Dermis blood vessel endothelial cell (primary cell): ENCODE measurements around the gene SLC17A2. TPM values are rescaled to one million over a fixed set of nuclear protein-coding genes. Genes with fewer than 3 reads are reported as not detected.

Source experiments
- DNase-seq: peaks from one replicate; pipeline ENCODE4 v3.0.0; 2010
- total RNA-seq: library from RNA; depleted of rRNA; stranded (reverse); fragments of >200 nt; gene quantifications from 2 replicates; pipeline ENCODE4 v1.2.3, GENCODE V29; 2014

The SLC17A2 gene
- total RNA-seq, 1 donor from 2014 or later = not detected

- DNase-seq = no peak
Observed at GRCh38 chr6:25882051-25882496, 48.4 kb downstream of the SLC17A2 start.

GRCh38 chr6:25880601-25881000, 49.9 kb downstream of the SLC17A2 start:
- no peak for DNase-seq

- DNase-seq = no peak
Observed at GRCh38 chr6:25878721-25879322, 51.7 kb downstream of the SLC17A2 start.

- DNase-seq = no peak
Observed at GRCh38 chr6:25875926-25876602, 54.4 kb downstream of the SLC17A2 start.

- DNase-seq = no peak
Observed at GRCh38 chr6:25875563-25875905, 55.0 kb downstream of the SLC17A2 start.

- no peak for DNase-seq
Observed at GRCh38 chr6:25874822-25875562, 55.5 kb downstream of the SLC17A2 start.

- DNase-seq = no peak
Observed at GRCh38 chr6:25874118-25874517, 56.4 kb downstream of the SLC17A2 start, which contains the start of gene SLC17A3. Gene SLC17A3, minus strand, starts transcription at chr6:25874243. Its CDS starts 5,856 bp downstream, at chr6:25868387.

- DNase-seq = no peak
Observed at GRCh38 chr6:25872814-25873213, 57.7 kb downstream of the SLC17A2 start.

- DNase-seq = no peak
Observed at GRCh38 chr6:25869840-25870239, 60.7 kb downstream of the SLC17A2 start.

GRCh38 chr6:25868436-25869183, 61.9 kb downstream of the SLC17A2 start:
- no peak for DNase-seq

GRCh38 chr6:25866011-25866410, 64.5 kb downstream of the SLC17A2 start:
- no peak for DNase-seq

- no peak for DNase-seq
Observed at GRCh38 chr6:25863360-25863759, 67.1 kb downstream of the SLC17A2 start.

Other genes with a start within 250 kb of the SLC17A2 start
- gene SLC17A4, start 175.9 kb downstream of the SLC17A2 start, total RNA-seq = not detected in 2 replicates
- 0.05 TPM in 1 of 2 replicates, not detected in the other for gene SLC17A1, start 98.6 kb downstream of the SLC17A2 start, total RNA-seq
- 0.17 and 0.28 TPM in 2 replicates for gene SLC17A3, start 56.4 kb downstream of the SLC17A2 start, total RNA-seq
- 8.9 and 9.9 TPM in 2 replicates for gene TRIM38, start 32.1 kb upstream of the SLC17A2 start, total RNA-seq
- gene HFE, start 156.7 kb upstream of the SLC17A2 start, total RNA-seq = 2.2 and 6.2 TPM in 2 replicates